GM21576 (cell line): ENCODE measurements around the gene MOSPD2.

Experiments
- ATAC-seq: cut with Tn5 transposase; IDR thresholded peaks from one replicate; pipeline ENCODE4 v1.9.1; 2021; ENCODE audit warnings: mild to moderate bottlenecking, moderate library complexity; ENCODE audit not compliant: unreplicated experiment

Gene MOSPD2

DNA sequence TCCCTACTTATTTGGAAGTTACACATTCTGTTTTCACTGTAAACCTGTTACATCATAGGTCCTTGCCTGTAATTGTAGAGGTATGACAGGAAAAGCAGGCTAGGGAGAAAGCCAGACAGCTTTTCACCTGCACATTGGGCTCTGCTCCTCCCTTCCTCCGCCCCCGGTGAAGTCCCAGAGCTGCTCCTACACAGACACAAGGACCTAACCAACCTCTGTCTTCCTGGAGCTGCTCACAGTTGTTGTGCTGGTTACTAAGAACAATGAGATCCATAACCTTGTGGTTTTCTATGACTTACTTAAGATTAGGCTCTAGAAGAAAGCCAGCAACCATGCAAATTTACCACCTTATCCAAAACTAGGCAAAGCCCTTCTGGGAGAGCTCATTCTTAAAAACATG lies 40.0 kb downstream of the MOSPD2 start:
- ATAC-seq = no peak

GRCh38 chrX:14915596-14915995 lies 42.4 kb downstream of the MOSPD2 start:
- no peak for ATAC-seq

DNA sequence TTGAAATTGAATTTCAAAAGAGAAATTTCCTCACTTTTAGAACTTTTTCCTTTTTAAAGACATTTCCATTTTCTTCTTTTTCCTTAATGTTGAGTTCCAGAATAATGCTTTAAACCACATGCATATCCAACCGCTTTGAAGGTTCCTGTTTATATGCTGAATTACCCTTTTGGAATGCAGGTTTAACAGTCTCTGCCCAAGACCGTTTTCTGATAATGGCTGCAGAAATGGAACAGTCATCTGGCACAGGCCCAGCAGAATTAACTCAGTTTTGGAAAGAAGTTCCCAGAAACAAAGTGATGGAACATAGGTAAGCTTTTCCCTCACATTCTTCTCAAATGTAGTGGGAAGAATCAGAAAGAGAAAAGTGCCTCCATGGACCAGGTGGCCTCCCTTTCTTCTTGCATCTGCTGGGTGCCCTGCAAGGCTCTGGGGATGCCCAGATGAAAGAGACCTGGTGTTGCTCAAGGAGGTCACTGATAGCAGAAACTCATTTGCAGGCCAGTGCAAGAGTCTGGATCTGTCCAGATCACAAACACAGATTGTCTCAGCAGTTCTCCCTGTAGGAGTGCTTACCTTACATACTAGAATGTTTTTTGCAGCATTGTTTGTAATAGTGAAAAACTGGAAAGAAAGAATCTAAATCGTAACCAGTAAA lies 42.9 kb downstream of the MOSPD2 start:
- ATAC-seq = no peak

- no peak for ATAC-seq
These were observed 46.2 kb downstream of the MOSPD2 start for GRCh38 chrX:14919407-14919806.

DNA sequence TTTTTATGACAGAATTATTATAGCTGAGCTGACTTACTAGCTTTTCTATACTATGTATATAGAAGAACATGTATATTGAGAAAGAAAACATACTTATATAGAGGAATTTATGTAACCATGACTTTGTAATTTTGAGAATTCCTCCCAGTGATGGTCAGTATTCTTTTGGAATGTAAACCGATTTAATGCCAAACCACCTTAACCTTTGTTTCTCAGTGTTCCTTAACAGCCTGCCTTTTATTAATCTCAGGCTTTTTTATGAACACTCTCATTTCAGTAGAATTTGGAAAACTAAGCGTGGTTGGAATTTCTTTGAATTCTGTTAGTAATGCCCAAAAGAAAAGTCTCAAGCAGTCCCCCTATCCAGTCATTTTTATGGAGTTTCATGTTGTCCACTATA lies 47.0 kb downstream of the MOSPD2 start:
- no peak for ATAC-seq

- no peak for ATAC-seq
These were observed 49.2 kb downstream of the MOSPD2 start for GRCh38 chrX:14922437-14922836.

DNA sequence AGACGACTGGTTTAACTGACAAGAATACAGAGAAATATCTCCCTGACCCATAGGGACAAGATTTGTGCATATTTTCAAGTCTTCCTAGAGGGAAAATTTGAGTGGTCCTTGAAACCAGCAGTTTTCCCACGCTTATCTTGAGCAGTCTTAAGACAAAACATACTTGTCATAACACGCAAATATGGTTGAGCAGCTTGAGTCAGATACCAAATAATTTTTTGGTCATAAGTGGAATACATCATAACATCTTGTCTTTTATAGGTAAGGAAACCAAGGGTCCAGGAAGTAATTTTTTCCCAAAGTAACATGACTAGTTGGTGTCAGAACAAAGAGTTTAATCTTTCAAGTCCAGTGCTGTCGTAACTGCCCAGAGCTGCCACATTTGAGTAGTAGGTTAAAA lies 50.5 kb downstream of the MOSPD2 start:
- ATAC-seq = no peak

GRCh38 chrX:14926471-14926870 lies 53.2 kb downstream of the MOSPD2 start:
- ATAC-seq = no peak

DNA sequence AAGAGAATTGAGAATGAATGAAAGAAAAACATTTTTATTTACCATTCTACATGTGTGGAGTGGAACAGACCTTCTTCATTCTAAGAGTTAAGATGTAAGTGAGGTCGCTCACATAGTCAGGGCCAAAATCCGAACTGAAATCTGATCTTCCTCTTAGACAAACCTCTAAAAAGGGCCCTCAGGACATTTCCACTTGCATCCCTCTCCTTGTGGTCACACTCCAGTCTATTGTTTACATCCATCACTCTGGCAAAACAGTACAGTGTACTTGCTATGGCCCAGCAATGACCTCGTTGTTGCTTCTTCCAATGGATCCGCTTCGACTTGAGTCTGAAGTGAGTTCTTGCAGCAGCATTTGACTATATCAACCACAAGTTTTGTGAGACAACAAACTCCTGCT lies 54.2 kb downstream of the MOSPD2 start:
- no peak for ATAC-seq

DNA sequence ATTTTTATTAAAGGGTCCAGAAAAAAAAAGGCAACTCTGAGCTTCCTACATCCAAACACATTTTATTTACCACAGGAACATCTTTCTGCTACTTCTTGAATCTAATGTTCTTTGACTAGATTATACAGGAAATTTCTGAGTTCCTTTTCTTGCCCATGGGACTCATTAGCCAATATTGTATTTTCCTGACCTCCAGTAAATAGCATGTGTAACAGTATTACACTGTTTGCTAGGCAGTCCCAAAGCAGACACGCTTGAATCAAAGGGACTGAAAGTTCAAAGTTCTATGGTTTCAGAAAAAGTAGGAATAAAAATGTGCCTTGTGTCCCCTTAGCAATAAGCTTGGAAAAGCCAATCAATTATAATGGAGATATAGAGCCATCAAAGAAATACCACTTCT lies 57.4 kb downstream of the MOSPD2 start:
- ATAC-seq = no peak

- no peak for ATAC-seq
These were observed 58.9 kb downstream of the MOSPD2 start for GRCh38 chrX:14932136-14932535.

DNA sequence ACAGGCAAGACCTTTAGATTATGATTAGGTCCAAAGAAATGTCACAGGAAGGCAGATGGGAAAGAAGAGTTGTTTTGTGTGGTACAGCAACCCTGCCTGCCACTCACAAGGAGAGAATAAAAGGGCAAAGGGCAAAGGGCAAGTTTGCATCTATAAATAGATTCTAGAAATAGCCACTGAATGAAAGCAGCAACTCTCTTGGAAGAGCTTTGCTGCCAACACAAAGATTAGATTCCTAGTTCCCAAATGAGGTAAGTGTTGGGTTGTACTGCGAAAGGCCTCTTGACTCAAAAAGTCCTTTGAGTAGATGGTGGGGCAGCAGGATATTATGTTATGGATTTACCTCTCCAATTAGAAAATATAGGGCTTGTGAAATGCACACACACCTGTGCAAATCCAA lies 61.2 kb downstream of the MOSPD2 start:
- no peak for ATAC-seq

GRCh38 chrX:14936561-14936960 lies 63.3 kb downstream of the MOSPD2 start:
- no peak for ATAC-seq

DNA sequence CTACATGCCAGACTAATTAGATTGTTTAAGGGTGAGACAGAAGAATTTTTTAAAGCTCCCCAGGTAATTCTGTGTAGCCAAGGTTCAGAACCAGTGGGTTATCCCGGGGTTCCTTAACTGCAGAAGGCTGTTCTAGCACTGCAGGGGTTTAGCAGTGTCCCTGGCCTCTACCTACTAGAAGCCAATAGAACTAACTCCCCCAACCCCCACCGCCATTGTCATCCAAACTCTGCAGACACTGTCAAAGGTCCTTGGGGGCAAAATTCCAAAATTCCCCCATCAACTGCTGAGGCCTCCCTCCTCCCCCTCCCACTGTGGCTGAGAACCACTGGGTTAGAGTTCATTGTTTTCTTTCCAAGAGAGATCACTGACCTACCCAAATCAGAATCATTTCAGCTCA lies 66.4 kb downstream of the MOSPD2 start:
- no peak for ATAC-seq

DNA sequence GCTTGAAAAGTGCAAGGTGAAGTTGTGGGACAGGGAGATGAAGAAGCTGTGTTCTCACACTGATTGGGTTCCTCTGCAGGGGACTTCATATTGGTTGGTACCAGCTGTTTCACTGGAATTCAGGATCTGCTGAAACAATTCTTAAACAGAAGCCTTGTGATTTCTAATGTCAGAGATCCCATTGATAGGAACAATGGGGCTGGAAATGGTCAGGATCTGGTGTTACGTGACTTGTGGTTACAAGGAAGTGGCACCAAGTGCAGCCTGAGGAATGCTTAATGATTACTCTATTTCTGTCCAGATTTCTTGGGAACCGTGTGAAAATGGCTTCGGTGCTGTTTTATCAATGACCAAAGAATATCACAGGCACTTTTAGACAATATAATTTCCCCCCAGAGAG lies 68.1 kb downstream of the MOSPD2 start:
- no peak for ATAC-seq

DNA sequence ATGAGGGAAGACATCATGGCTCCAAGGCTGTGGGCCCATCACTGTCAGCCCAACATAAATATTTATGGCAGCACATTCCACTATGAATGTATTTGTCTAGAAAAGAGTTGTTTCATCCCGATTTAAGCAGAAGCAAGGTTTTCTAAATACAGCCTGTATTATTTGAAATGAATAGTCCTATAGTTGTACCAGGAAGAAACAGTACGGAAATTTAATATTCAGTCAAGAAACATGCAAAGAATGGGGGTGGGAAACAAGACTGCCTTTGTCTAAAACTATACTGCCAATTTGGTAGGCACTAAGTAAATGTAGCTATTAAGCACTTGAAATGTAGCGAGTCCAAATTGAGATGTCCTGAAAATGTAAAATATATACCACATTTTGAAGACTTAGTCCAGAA lies 69.1 kb downstream of the MOSPD2 start:
- no peak for ATAC-seq

GRCh38 chrX:14943962-14944361 lies 70.7 kb downstream of the MOSPD2 start:
- ATAC-seq = no peak

- ATAC-seq = no peak
These were observed 73.5 kb downstream of the MOSPD2 start for GRCh38 chrX:14946606-14947155.

- ATAC-seq = no peak
These were observed 75.5 kb downstream of the MOSPD2 start for GRCh38 chrX:14948691-14949090.

GRCh38 chrX:14956813-14957582 lies 83.8 kb downstream of the MOSPD2 start:
- ATAC-seq = no peak

DNA sequence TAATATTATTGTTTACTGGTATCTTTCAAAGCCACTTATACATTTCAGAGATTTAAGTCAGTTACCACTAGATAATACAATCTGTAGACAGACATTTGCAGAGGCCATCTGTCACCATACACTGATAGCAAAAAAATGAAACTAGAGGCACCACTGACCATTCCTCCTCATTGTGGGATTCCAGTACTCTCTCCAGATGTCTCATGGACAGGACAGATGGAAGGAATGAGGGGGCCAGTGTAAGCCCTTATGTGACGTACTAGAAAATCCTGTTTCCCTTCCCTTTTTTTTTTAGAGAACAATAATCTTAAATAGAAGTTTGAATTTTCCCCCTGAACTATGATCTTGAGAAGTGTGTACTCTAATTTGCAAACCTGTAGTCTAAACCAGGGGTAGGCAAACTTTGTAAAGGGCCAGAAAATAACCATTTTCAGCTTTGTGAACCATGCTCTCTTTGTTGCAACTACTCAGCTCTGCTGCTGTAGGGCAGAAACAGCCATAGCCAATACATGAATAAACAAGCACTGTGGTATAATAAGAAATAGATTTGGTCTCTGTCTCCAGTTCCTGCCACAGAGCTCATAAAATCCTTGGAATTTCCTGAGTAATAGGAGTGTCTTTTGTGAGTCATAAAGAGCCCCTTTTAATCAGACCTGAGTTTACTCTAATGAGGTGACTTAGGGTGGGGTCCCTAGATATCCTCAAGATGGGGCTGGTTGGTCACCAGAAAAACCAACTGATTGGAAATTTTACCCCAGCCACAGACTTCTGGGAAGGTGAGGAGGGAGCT lies 90.4 kb downstream of the MOSPD2 start:
- no peak for ATAC-seq

DNA sequence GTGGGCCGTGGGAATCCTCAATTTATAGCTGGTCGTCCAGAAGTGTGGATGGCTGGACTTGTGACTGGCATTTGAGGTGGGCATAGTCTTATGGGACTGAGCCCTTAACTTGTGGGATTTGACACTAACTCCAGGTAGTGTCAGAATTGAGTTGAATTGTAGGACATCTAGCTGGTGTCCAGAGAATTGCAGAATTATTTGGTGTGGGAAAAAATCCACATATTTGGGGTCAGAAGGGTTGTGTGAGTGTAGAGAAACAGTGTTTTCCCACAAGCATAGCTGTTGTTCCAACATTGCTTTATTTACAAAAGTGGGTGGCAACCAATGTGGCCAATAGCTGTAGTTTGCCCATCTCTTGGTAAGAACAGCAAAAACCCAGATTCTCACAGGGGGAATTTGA lies 91.3 kb downstream of the MOSPD2 start:
- ATAC-seq = no peak
